GM18861 (cell line): ENCODE measurements around the gene SPRED1.

Experiments
- ATAC-seq: cut with Tn5 transposase; IDR thresholded peaks from one replicate; pipeline ENCODE4 v1.9.1; 2021; ENCODE audit not compliant: unreplicated experiment

Gene SPRED1

GRCh38 chr15:38252481-38253350 is at the start of gene SPRED1:
Gene SPRED1, plus strand, starts transcription at chr15:38252836. Its CDS starts 350 bp downstream, at chr15:38253186.
- peak; percentile 13 for ATAC-seq

GRCh38 chr15:38205526-38206272 is 46.9 kb upstream of the SPRED1 start:
- ATAC-seq, result no peak

- ATAC-seq, result no peak
Measured at GRCh38 chr15:38207621-38208020, 45.0 kb upstream of the SPRED1 start.

GRCh38 chr15:38208206-38208605 is 44.4 kb upstream of the SPRED1 start:
- ATAC-seq, result no peak

- no peak for ATAC-seq
Measured at GRCh38 chr15:38208779-38209178, 43.9 kb upstream of the SPRED1 start.

- ATAC-seq, result no peak
Measured at GRCh38 chr15:38211249-38211648, 41.4 kb upstream of the SPRED1 start.

GRCh38 chr15:38211811-38212210 is 40.8 kb upstream of the SPRED1 start:
- no peak for ATAC-seq

GRCh38 chr15:38212729-38213351 is 39.8 kb upstream of the SPRED1 start:
- ATAC-seq, result no peak

- ATAC-seq, result no peak
Measured at GRCh38 chr15:38213356-38213755, 39.3 kb upstream of the SPRED1 start.

- no peak for ATAC-seq
Measured at GRCh38 chr15:38215707-38216106, 36.9 kb upstream of the SPRED1 start.

- ATAC-seq, result no peak
Measured at GRCh38 chr15:38216763-38217162, 35.9 kb upstream of the SPRED1 start.

GRCh38 chr15:38217191-38217595 is 35.4 kb upstream of the SPRED1 start:
- ATAC-seq, result no peak

- no peak for ATAC-seq
Measured at GRCh38 chr15:38217788-38218609, 34.6 kb upstream of the SPRED1 start.

- no peak for ATAC-seq
Measured at GRCh38 chr15:38220606-38221273, 31.9 kb upstream of the SPRED1 start.

- no peak for ATAC-seq
Measured at GRCh38 chr15:38224486-38224885, 28.1 kb upstream of the SPRED1 start.

- ATAC-seq, result no peak
Measured at GRCh38 chr15:38225381-38225780, 27.3 kb upstream of the SPRED1 start.

- no peak for ATAC-seq
Measured at GRCh38 chr15:38226608-38227266, 25.9 kb upstream of the SPRED1 start.

- ATAC-seq, result no peak
Measured at GRCh38 chr15:38227941-38228340, 24.7 kb upstream of the SPRED1 start.

- no peak for ATAC-seq
Measured at GRCh38 chr15:38228618-38229017, 24.0 kb upstream of the SPRED1 start.
